Stimulated activated CD4-positive, alpha-beta T cell treated with anti-CD3 and anti-CD28 coated beads, Interleukin-12 subunit alpha, Interleukin-12 subunit beta, amount 100 ng/mL, for 4 hours (primary cell): ENCODE measurements around the gene COX7A2L.

ENCODE experiments used
- DNase-seq: peaks from one replicate; pipeline ENCODE4 v3.0.0-alpha.2; 2020

Gene COX7A2L

GRCh38 chr2:42314892-42315468 lies 46.0 kb downstream of the COX7A2L start:
- no peak for DNase-seq

DNA sequence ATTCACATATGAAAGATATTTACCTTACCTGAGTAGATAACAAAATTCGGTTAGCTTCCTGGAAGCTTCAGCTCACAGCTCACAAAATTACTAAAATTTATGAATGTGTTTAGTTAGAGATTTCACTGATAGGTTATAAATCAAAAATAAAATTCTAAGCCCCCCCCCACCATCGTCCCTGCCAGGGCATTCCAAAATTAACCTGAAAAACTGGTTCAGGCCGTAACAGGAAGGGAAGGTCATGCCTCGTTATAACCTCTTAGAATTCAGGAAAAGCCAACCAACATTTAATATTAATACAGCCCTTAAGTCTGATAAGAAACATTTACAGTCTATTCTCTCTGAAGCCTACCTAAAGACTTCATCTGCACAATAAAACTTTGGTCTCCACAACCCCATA lies 48.9 kb downstream of the COX7A2L start:
- DNase-seq, result no peak

GRCh38 chr2:42310007-42310515 lies 51.0 kb downstream of the COX7A2L start:
- no peak for DNase-seq

DNA sequence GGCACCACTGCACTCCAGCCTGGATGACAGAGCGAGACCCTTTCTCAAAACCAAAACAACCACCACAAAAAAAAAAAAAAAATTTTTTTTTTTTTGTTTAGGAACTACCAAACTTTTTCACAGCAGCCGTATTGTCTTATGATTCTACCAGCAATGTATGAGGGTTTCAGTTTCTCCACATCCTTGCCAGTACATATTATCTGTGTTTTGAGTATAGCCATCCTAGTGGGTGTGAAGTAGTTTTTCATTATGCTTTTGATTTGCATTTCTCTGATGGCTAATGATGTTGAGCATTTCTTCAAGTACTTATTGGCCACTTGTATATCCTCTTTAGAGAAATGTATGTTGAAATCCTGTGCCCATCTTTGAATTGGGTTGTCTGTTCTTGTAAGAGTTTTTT lies 51.7 kb downstream of the COX7A2L start:
- no peak for DNase-seq

GRCh38 chr2:42307180-42307579 lies 53.8 kb downstream of the COX7A2L start:
- DNase-seq, result no peak

GRCh38 chr2:42304059-42304713 lies 56.8 kb downstream of the COX7A2L start:
- no peak for DNase-seq

GRCh38 chr2:42303252-42303651 lies 57.8 kb downstream of the COX7A2L start:
- DNase-seq, result no peak

GRCh38 chr2:42300527-42300926 lies 60.5 kb downstream of the COX7A2L start:
- DNase-seq, result no peak
